ENCODE data around the gene CNIH2.

DNA sequence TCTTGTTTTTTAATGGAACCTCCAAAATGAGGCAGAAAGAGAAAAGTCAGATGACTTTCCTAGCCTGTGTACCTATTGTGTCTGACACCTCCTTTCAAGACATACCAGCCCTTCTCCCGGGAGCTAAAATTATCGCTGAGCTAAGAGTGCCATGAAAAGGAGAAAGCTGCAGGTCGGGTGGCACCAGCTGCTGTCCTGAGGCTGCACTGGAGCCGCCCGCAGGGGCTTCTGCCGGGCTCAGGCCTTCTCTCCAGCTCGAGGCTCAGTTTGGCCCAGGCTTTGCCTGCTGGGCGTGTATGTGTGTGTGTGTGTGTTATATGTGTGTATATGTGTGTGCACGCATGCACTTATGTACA, 37.2 kb upstream of the CNIH2 start:
- TF ChIP-seq POLR2AphosphoS5 (IDR thresholded peaks at IDR 0.05; ENCODE audit: low read depth, low read length) (no peak), POLR2A (IDR thresholded peaks at IDR 0.05; ENCODE audit: low read depth, low read length) (no peak), TAF1 (IDR thresholded peaks at IDR 0.05; ENCODE audit: borderline replicate concordance, low read depth, low read length) (no peak)
